ENCODE measurements around the gene SIRPA.

SIRPA gene

DNA sequence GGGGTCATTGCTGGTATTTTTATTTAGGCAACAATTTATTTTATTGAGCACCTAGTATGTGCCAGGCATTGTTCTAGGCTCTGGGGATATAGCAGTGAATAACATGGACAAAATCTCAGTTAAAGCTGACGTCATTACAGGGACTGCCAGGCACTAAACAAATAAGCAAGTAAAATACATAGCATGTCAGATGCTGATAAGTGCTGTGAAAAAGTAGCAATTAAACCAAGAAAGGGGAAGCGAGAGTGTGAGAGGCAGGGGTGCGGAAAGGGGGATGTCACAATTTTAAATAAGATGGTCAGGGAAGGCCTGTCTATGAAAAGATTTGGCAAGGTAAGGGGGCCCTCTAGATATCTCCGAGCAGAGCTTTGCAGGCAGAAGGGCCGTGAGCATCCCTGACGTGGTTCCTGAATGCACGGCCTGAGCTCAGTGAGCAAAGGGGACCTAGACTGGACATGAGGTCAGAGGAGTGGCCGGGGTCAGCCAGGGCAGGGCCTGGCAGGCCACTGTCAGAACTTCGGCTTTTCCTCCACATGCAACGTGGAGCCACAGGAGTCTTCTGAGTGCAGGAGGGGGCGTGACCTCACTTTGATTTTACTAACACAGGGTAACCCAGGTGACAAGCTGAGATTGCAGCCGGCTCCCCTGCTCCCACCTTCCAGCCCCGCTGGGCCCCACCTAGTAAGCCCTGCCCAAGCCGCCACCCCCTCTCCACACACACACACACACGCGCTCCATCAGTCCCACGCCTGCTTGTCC is 24.2 kb upstream of the SIRPA start:
- DNase-seq (ENCODE audit: low read depth): no peak

GRCh38 chr20:1871807-1872458 is 23.3 kb upstream of the SIRPA start:
- DNase-seq (ENCODE audit: low read depth): no peak

- DNase-seq (ENCODE audit: low read depth): no peak
These were observed 22.6 kb upstream of the SIRPA start for GRCh38 chr20:1872459-1873097.

DNA sequence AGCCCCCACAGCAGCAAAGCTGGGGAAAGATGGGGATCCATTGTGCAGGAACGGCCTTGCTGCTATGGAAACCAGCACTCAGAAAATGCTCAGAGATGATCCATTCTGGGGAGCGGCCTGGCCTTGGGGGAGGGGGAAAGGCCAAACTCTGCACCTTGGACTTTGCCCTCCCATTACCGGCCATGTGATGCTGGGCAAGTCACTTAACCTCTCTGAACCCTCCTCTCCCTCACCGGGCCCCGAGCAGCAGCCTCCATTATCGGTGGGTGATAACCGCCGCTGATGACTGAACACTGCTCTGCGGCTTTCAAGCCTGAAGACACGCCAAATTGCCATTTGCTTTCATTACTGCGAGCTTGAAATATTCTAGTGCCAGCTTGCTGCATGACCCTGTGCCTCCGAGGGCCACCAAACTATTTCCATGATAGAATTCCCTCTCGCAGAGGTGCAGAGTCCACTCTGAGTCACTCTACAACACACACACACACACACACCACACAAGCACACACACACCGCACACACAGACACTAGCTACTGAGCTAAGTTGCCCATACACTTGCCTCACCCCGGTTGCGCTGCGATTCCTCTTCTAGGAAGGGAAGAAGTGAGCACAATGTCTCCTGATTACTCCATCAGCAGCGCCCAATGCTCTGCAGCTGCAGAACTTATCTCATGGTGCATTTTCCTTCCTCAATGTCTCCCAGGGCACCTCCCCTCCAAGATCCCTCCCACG is 20.6 kb upstream of the SIRPA start:
- no peak for DNase-seq (ENCODE audit: low read depth)

DNA sequence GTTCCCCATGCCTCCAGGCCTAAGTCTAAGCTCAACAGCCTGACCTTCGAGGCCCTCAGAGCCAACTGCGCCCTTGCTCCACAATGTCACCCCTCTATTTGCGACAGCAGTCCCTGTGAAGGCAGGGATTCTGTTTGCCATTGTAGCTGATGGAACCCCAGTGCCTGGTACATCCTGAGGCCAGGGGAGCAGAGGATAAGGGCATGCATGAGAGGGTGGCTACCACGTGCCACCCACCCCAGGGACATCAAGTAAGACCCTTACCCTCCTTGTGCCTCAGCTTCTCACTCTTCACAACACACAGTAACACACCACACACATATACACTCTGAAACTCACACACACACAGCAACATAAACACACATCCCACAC is 20.0 kb upstream of the SIRPA start:
- no peak for DNase-seq (ENCODE audit: low read depth)

DNA sequence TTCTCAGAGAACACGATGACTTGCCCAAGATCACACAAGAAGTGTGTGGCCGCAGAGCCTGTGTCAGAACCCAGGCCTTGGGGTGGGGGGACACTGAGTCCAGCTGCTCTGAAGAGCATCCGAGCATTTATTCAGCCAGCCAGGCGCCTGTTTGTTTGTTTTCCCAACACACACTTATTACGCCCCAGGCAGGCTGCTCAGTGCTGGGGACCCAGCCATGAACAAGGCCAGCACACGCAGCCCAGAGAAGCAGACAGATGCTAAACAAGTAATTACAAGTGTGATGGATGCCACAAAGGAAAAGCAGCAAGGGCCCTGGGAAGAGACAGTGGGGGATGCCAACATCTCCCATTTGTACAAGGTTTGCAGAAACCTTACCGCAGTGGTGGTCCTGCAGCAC is 19.4 kb upstream of the SIRPA start:
- DNase-seq (ENCODE audit: low read depth): no peak

DNA sequence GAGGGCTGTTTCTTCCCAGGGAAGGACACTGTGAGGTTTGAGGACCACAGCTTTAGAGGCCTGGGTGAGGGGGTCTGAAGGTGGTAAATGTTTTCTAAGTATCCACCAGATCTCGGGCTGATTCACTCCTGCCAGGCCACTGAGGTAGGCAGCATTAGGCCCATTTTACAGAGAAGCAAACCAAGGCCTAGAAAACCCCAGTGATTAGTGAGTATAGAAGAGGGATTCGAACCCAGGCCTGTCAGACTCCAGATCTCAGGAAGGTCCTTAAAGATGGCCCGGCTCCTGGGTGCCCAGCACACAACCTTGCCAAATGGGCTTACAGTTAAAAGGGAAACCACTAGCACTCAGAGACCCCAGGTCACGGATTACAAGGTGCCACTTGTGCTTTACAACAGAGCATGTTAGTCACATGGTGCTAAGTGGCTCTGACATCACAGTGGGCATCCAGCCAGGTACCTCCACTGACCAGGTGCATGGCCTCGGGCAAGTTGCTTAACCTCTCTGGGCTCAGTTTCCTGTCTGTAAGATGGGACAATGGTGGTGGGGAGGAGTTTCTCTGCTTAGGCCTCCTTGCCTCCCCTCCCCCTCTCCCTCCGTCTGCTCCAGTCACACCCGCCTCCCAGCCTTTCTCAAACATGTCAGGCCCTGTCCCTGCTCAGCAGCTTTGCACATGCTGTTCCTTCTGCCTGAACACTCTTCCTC is 18.8 kb upstream of the SIRPA start:
- no peak for DNase-seq (ENCODE audit: low read depth)

GRCh38 chr20:1876975-1877608 is 18.1 kb upstream of the SIRPA start:
- no peak for DNase-seq (ENCODE audit: low read depth)

- no peak for DNase-seq (ENCODE audit: low read depth)
These were observed 17.5 kb upstream of the SIRPA start for GRCh38 chr20:1877609-1878200.

- DNase-seq (ENCODE audit: low read depth): no peak
These were observed 15.8 kb upstream of the SIRPA start for GRCh38 chr20:1879369-1879768.

GRCh38 chr20:1879934-1880333 is 15.3 kb upstream of the SIRPA start:
- DNase-seq (ENCODE audit: low read depth): no peak

DNA sequence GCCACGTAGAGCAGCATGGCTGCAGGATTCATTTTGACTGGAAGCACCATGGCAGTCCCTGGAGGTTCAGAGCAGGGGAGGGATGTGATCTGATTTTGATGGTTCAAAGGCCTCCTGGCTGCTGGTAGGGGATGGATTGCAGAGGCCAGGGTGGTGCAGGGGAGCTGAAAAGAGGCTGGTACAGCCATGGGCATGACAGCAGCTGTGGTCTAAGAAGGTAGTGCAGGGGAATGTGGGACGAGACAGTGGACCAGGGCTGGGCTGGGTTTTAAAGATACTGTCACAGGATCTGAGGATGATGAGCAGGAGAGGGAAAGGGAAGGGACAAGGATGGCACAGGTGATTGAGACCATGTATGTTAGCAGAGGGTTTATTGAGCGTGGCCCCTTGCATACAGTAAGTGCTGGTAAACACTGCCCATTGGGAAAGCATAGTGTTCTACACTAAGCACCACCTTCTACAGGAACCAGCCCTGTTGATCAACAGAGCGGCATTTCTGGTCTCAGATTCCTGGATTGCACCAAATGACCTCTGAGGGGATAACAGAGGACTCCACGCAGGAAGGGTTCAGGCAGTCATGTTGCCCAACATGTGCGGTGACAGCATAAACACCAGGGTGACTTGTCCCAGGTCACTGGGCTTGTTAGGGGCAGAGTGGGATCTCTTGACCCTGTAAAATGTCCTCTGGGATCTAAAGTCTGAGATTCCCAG is 14.5 kb upstream of the SIRPA start:
- no peak for DNase-seq (ENCODE audit: low read depth)

- no peak for DNase-seq (ENCODE audit: low read depth)
These were observed 13.9 kb upstream of the SIRPA start for GRCh38 chr20:1881240-1881835.

DNA sequence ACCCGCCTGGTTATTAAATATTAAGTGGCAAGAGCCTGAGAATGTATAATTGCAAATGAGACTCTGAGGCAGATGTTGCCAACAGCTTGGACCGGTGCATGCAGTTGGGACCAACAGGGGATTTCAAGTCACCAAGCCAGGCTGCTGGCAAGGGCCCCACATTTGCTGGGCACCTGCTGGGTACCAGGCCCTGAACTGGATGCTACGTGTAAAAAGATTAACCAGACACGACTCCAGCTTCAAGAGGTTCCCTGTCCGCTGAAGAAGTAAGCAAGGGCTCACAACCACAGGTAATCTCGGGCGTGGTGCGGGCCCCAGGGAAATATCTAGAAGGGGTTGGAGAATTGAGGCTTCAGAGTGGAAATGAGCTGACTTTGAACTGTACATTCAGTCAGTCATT is 13.2 kb upstream of the SIRPA start:
- no peak for DNase-seq (ENCODE audit: low read depth)

- DNase-seq (ENCODE audit: low read depth): no peak
These were observed 11.2 kb upstream of the SIRPA start for GRCh38 chr20:1883986-1884385.

- no peak for DNase-seq (ENCODE audit: low read depth)
These were observed 10.0 kb upstream of the SIRPA start for GRCh38 chr20:1885254-1885653.

DNA sequence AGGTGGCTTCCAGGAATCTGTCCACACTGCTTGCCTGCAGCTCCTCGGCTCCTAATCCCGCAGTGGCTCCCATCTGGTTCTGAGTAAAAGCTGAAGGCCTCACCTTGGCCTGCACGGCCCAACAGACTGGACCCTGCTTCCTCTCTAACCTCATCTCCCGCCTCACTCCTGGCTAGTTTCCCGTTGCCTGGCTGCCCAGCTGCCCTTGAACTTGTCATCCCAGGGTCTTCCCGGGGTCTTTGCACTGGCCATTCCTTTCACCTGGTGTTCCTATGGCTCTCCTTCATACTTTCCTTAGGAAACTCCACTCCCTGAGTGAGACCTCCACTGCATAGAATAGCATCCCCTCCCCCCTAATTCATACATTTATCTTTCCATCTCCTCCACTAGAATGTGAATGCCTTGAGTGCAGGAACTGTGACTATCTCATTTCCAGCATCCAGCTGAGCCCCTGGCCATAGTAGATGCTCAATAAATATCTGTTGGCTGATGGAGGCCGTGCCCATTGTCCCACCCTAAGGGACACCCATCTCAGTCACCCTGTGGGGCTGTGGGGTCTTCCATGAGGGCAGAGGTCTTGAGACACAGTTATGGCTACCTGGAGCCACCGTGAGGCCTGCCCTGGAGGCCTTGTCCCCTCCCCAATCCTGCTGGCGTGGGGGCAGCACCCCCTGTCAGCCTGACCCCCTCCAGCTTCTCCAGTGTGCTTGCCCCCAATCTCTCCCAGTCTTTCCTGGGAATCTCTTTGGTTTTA is 9.1 kb upstream of the SIRPA start:
- DNase-seq (ENCODE audit: low read depth): no peak

DNA sequence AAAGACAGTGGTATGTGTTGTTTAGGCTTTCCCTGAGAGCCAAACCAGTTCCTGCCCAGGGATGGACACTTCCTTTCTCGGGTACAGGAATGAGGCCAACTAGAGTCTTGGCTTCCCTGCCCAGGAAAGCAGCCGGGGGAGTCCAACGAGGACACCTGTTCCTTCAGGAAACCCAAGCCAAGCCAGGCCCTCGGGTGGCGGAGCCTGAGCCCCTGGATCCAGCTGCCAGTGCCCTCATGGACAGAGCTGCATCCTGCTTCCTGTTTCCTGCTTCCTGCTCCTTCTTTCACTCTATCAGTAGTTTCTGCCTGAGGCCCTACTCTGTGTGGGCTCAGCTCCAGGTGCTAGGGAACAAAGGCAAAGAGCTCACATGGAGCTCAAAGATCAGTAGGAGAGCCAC is 7.9 kb upstream of the SIRPA start:
- DNase-seq (ENCODE audit: low read depth): no peak

- DNase-seq (ENCODE audit: low read depth): no peak
These were observed 7.5 kb upstream of the SIRPA start for GRCh38 chr20:1887756-1888155.
